Stimulated activated CD4-positive, alpha-beta T cell treated with anti-CD3 and anti-CD28 coated beads, TNF-alpha, amount 100 ng/mL, for 48 hours (primary cell): ENCODE results near the gene FYTTD1.

ENCODE experiments used
- DNase-seq, 3 donors: peaks; one replicate each; pipeline ENCODE4 v3.0.0-alpha.2; 2020; ENCODE audit warnings: low read depth in 3 of 3

The FYTTD1 gene

GRCh38 chr3:197737319-197737649 lies 12.4 kb upstream of the FYTTD1 start:
- DNase-seq = no peak

- no peak for DNase-seq
Measured at GRCh38 chr3:197737749-197738462, 11.8 kb upstream of the FYTTD1 start.

GRCh38 chr3:197742787-197743186 lies 6.9 kb upstream of the FYTTD1 start:
- no peak for DNase-seq

GRCh38 chr3:197746209-197746608 lies 3.5 kb upstream of the FYTTD1 start:
- no peak for DNase-seq

- no peak for DNase-seq
Measured at GRCh38 chr3:197746801-197747237, 2.9 kb upstream of the FYTTD1 start.

- DNase-seq = no peak
Measured at GRCh38 chr3:197748597-197749314, 927 bp upstream of the FYTTD1 start.

GRCh38 chr3:197749315-197749600 lies 425 bp upstream of the FYTTD1 start:
- DNase-seq = peak; percentile 19 to 50 (median 32)

GRCh38 chr3:197750396-197750831 lies 731 bp downstream of the FYTTD1 start:
- DNase-seq = peak; percentile 24 to 43 (median 30)

GRCh38 chr3:197750858-197751737 lies 1.4 kb downstream of the FYTTD1 start:
- peak in 2 of 3 donors; percentile 18 to 36 for DNase-seq

- DNase-seq = peak in 1 of 3 donors; percentile 19
Measured at GRCh38 chr3:197752107-197752506, 2.4 kb downstream of the FYTTD1 start.

- DNase-seq = no peak
Measured at GRCh38 chr3:197753263-197753662, 3.6 kb downstream of the FYTTD1 start.

GRCh38 chr3:197756704-197757103 lies 7.0 kb downstream of the FYTTD1 start:
- no peak for DNase-seq

- no peak for DNase-seq
Measured at GRCh38 chr3:197758512-197758911, 8.8 kb downstream of the FYTTD1 start.

GRCh38 chr3:197761784-197762183 lies 12.1 kb downstream of the FYTTD1 start:
- no peak for DNase-seq

GRCh38 chr3:197775317-197775716 lies 25.6 kb downstream of the FYTTD1 start:
- no peak for DNase-seq

GRCh38 chr3:197782230-197782629 lies 32.5 kb downstream of the FYTTD1 start:
- DNase-seq = no peak

GRCh38 chr3:197784019-197784585 lies 34.4 kb downstream of the FYTTD1 start:
- DNase-seq = no peak

GRCh38 chr3:197787412-197787811 lies 37.7 kb downstream of the FYTTD1 start:
- DNase-seq = no peak

GRCh38 chr3:197789309-197789708 lies 39.6 kb downstream of the FYTTD1 start:
- no peak for DNase-seq

- no peak for DNase-seq
Measured at GRCh38 chr3:197790033-197790432, 40.4 kb downstream of the FYTTD1 start.

GRCh38 chr3:197791113-197791891 lies 41.6 kb downstream of the FYTTD1 start, which contains the start of gene LRCH3:
Gene LRCH3, plus strand, starts transcription at chr3:197791254. Its CDS starts 25 bp downstream, at chr3:197791279.
- DNase-seq = peak; percentile 63 to 80 (median 69)
